H1 (cell line): ENCODE data around the gene MAFG. TPM values are rescaled to one million over a fixed set of nuclear protein-coding genes. Genes with fewer than 3 reads are reported as not detected.

Experiments used
- CTCF ChIA-PET: fragments of 300-600 bp; sonication (Branson Sonifier 250); formaldehyde crosslinking; loops from one replicate; lab custom pipeline; 2021; ENCODE audit not compliant: partially characterized antibody; lab: Charles Lee
- POLR2A ChIA-PET: fragments of 300-600 bp; sonication (Branson Sonifier 250); formaldehyde crosslinking; loops from one replicate; lab custom pipeline; 2021; ENCODE audit warnings: inconsistent platforms; ENCODE audit not compliant: partially characterized antibody; lab: Charles Lee
- DNase-seq, 2 experiments: peaks; one replicate each; pipeline versions ENCODE4 v3.0.0 to v3.0.0-alpha.2; 2010 to 2022; ENCODE audit warnings: low spot score in 2 of 2, low read depth in 1 of 2, mixed read lengths in 1 of 2
- FAIRE-seq: peaks from 2 replicates; lab custom pipeline; 2011; peaks lifted over from hg19 to GRCh38; lab: Jason Lieb, UNC
- H2AFZ ChIP-seq: 2 replicates; pipeline ENCODE4 v1.8.1; 2012; ENCODE audit warnings: low read length, inconsistent platforms
- H2AK5ac ChIP-seq: 2 replicates; pipeline ENCODE4 v1.6.1; 2013; ENCODE audit warnings: low read depth, low read length
- H2BK120ac ChIP-seq: replicated peaks from 2 replicates; pipeline ENCODE3; 2013; ENCODE audit warnings: low read depth, low read length, inconsistent platforms
- H2BK12ac ChIP-seq: 2 replicates; pipeline ENCODE4 v1.6.1; 2013; ENCODE audit warnings: low read depth, low read length
- H2BK15ac ChIP-seq: 2 replicates; pipeline ENCODE4 v1.6.1; 2013; ENCODE audit warnings: low read length
- H2BK20ac ChIP-seq: 2 replicates; pipeline ENCODE4 v1.6.1; 2013; ENCODE audit warnings: low read length
- H2BK5ac ChIP-seq: 2 replicates; pipeline ENCODE4 v1.6.1; 2013; ENCODE audit warnings: low read depth, low read length
- H3K14ac ChIP-seq: 2 replicates; pipeline ENCODE4 v1.6.1; 2013; ENCODE audit warnings: inconsistent platforms; ENCODE audit not compliant: insufficient read length
- H3K18ac ChIP-seq: 2 replicates; pipeline ENCODE4 v1.6.1; 2013; ENCODE audit warnings: low read length; ENCODE audit errors: extremely low read depth
- H3K23ac ChIP-seq: 2 replicates; pipeline ENCODE4 v1.6.1; 2013; ENCODE audit warnings: inconsistent platforms; ENCODE audit not compliant: insufficient read length
- H3K23me2 ChIP-seq: 2 replicates; pipeline ENCODE4 v1.6.1; 2013; ENCODE audit warnings: low read depth, low read length
- H3K27ac ChIP-seq: 2 replicates; pipeline ENCODE4 v1.6.1; 2011; ENCODE audit warnings: low read depth, low read length, inconsistent platforms
- H3K27me3 ChIP-seq, 4 experiments: replicated peaks in 1 of 4; 1 replicate in 1 of 4; 2 replicates in 3 of 4; pipeline versions ENCODE4 v1.6.1 to v1.8.1; 2011 to 2013; ENCODE audit warnings: low read length in 3 of 4, mild to moderate bottlenecking in 3 of 4, inconsistent platforms in 2 of 4, mixed read lengths in 2 of 4, moderate library complexity in 1 of 4; ENCODE audit not compliant: control insufficient read depth in 3 of 4, insufficient read depth in 3 of 4; ENCODE audit errors: extremely low read depth in 1 of 4
- H3K36me3 ChIP-seq, 4 experiments: 2 replicates each; pipeline versions ENCODE4 v1.6.1 to v1.8.1; 2011 to 2013; ENCODE audit warnings: mild to moderate bottlenecking in 4 of 4, low read length in 3 of 4, moderate library complexity in 2 of 4, control low read depth in 1 of 4, inconsistent platforms in 1 of 4; ENCODE audit not compliant: insufficient read depth in 4 of 4, control insufficient read depth in 2 of 4
- H3K4ac ChIP-seq: replicated peaks from 2 replicates; pipeline ENCODE3; 2013; ENCODE audit warnings: low read length, low read depth, mixed read lengths, inconsistent platforms; ENCODE audit not compliant: insufficient read length
- H3K4me1 ChIP-seq, 4 experiments: replicated peaks in 1 of 4; 1 replicate in 1 of 4; 2 replicates in 3 of 4; pipeline versions ENCODE4 v1.6.1 to v1.8.1; 2011 to 2013; ENCODE audit warnings: low read length in 3 of 4, inconsistent platforms in 2 of 4, mixed read lengths in 1 of 4; ENCODE audit not compliant: insufficient read depth in 4 of 4, control insufficient read depth in 3 of 4
- H3K4me2 ChIP-seq, 2 experiments: 2 replicates each; pipeline versions ENCODE4 v1.6.1 to v1.8.1; 2011 to 2013; ENCODE audit warnings: low read depth in 2 of 2, low read length in 2 of 2, control low read depth in 1 of 2, inconsistent platforms in 1 of 2, mild to moderate bottlenecking in 1 of 2; ENCODE audit not compliant: insufficient read depth in 1 of 2
- H3K4me3 ChIP-seq, 4 experiments: fragments of 200-600, 300-600 bp in 1 of 4; sonication (generic), shearing (Covaris generic), sonication (Bioruptor Twin) in 1 of 4; 2 replicates each; pipeline versions ENCODE4 v1.5.1 to v1.8.1; 2011 to 2016; ENCODE audit warnings: low read length in 4 of 4, low read depth in 3 of 4, control low read depth in 2 of 4, inconsistent platforms in 2 of 4, mild to moderate bottlenecking in 2 of 4, mixed read lengths in 1 of 4, moderate library complexity in 1 of 4; ENCODE audit not compliant: insufficient read depth in 2 of 4; ENCODE audit errors: extremely low read depth in 1 of 4
- H3K56ac ChIP-seq: replicated peaks from 2 replicates; pipeline ENCODE3; 2013; ENCODE audit warnings: low read depth, mild to moderate bottlenecking, mixed read lengths, low read length, inconsistent platforms; ENCODE audit not compliant: insufficient read length
- H3K79me1 ChIP-seq: 2 replicates; pipeline ENCODE4 v1.6.1; 2013; ENCODE audit warnings: low read depth, low read length, control low read depth
- H3K79me2 ChIP-seq, 2 experiments: 2 replicates each; pipeline versions ENCODE4 v1.6.1 to v1.8.1; 2012 to 2013; ENCODE audit warnings: low read length in 2 of 2, mild to moderate bottlenecking in 2 of 2, inconsistent platforms in 1 of 2; ENCODE audit not compliant: insufficient read depth in 2 of 2, control insufficient read depth in 1 of 2
- H3K9ac ChIP-seq, 4 experiments: replicated peaks in 1 of 4; 1 replicate in 1 of 4; 2 replicates in 3 of 4; pipeline versions ENCODE4 v1.6.1 to v1.8.1; 2011 to 2013; ENCODE audit warnings: low read depth in 3 of 4, low read length in 3 of 4, control low read depth in 2 of 4, mild to moderate bottlenecking in 2 of 4, moderate library complexity in 2 of 4, inconsistent platforms in 1 of 4; ENCODE audit errors: extremely low read depth in 1 of 4
- H3K9me3 ChIP-seq, 2 experiments: 2 replicates each; pipeline versions ENCODE4 v1.6.1 to v1.8.1; 2012 to 2013; ENCODE audit warnings: mild to moderate bottlenecking in 2 of 2, moderate library complexity in 2 of 2, control low read depth in 1 of 2, inconsistent platforms in 1 of 2, low read depth in 1 of 2, low read length in 1 of 2, mixed read lengths in 1 of 2; ENCODE audit not compliant: insufficient read depth in 2 of 2
- H4K20me1 ChIP-seq, 2 experiments: replicated peaks in 1 of 2; 2 replicates each; pipeline versions ENCODE3 to v1.8.1; 2011 to 2013; ENCODE audit warnings: inconsistent platforms in 2 of 2, low read length in 2 of 2, mild to moderate bottlenecking in 1 of 2; ENCODE audit not compliant: insufficient read depth in 2 of 2, control insufficient read depth in 1 of 2
- H4K5ac ChIP-seq: 2 replicates; pipeline ENCODE4 v1.6.1; 2013; ENCODE audit warnings: low read length, low read depth, mixed read lengths, inconsistent platforms; ENCODE audit not compliant: insufficient read length
- H4K8ac ChIP-seq: 2 replicates; pipeline ENCODE4 v1.8.0; 2013; ENCODE audit warnings: mild to moderate bottlenecking, moderate library complexity, low read length, inconsistent platforms; ENCODE audit not compliant: insufficient read depth; ENCODE audit errors: extremely low read depth
- H4K91ac ChIP-seq: replicated peaks from 2 replicates; pipeline ENCODE3; 2013; ENCODE audit warnings: low read length, mixed read lengths, inconsistent platforms; ENCODE audit not compliant: insufficient read length
- EZH2 ChIP-seq: fragments of 200-600 bp; sonication (generic); IDR thresholded peaks from 2 replicates; pipeline ENCODE4 v1.7.1; 2012; ENCODE audit warnings: low read depth, mild to moderate bottlenecking, moderate library complexity, low read length, inconsistent platforms; ENCODE audit not compliant: severe bottlenecking
- WGBS, 2 experiments: shearing (Covaris generic) in 1 of 2; methylation state at CpG; one replicate each; pipeline versions ENCODE4 v1.1.6 to v1.1.7; 2013 to 2015; ENCODE audit warnings: low lambda C conversion rate in 2 of 2, mixed read lengths in 2 of 2, inconsistent platforms in 1 of 2, low coverage in 1 of 2, missing lambda C conversion rate in 1 of 2; ENCODE audit not compliant: insufficient replicate concordance in 2 of 2, insufficient coverage in 1 of 2, insufficient read length in 1 of 2; ENCODE audit errors: extremely low coverage in 1 of 2, missing lambda C conversion rate in 1 of 2; 5-methylcytosine and 5-hydroxymethylcytosine counted together
- polyA plus RNA-seq, 7 experiments: library from polyadenylated mRNA; depleted of rRNA in 3 of 7; stranded (reverse) in 5 of 7; unstranded in 2 of 7; fragments of >200 nt in 5 of 7; fragments of 200-250 nt in 2 of 7; gene quantifications; 1 replicate in 5 of 7; 2 replicates in 1 of 7; 4 replicates in 1 of 7; pipeline versions ENCODE4 v1.2.1 to v1.2.3, GENCODE V29; 2011 to 2013; ENCODE audit warnings: missing spikeins in 2 of 7, mixed read lengths in 2 of 7
- total RNA-seq: library from RNA; stranded (reverse); fragmentation: NEBNext Ultra II Directional; extraction: Animal tissue kit (Norgen Biotek cat#: 25700); gene quantifications from 2 replicates; pipeline ENCODE4 v1.2.1, GENCODE V29; 2021

MAFG gene
- total and polyA plus RNA-seq, 2 of the 8 experiments (the other 6 are each of a cell fraction or from before 2014, with no cell fraction given), result 25.5 to 26.9 TPM

GRCh38 chr17:81976332-81977210, 49.0 kb upstream of the MAFG start:
- H2BK15ac ChIP-seq, result peak overlapping the region; percentile 33; the same call in 1 of the 2 replicates
- ChIA-PET CTCF (interaction anchor here (0.6 to 4.2 kb wide), 6 partner anchors 9 to 348 kb away, joined by 3 to 22 read pairs (median 4); partner anchors contain the start of gene NOTUM), POLR2A (interaction anchor here (0.9 to 5.8 kb wide), 18 partner anchors 10 to 89 kb away, joined by 3 to 40 read pairs (median 4); partner anchors contain the start of genes CENPX, DUS1L, LRRC45 and MAFG)
- H3K23me2 ChIP-seq, result peaks cover 9% of the 10 kb centered on the region; the same call in 1 of the 2 replicates
- FAIRE-seq (no peak), DNase-seq (peak in 1 of 2 experiments; percentile 62)
- no peak overlapping the region; the same call in 1 of the 2 replicates for H2BK5ac ChIP-seq
- H4K91ac ChIP-seq, result peak overlapping the region; percentile 2
- H3K56ac ChIP-seq, result peak overlapping the region; percentile 1
- peaks cover 3 to 4% of the 10 kb centered on the region in 2 experiments; a peak in 1 of 4 replicates for H3K9me3 ChIP-seq
- H3K27ac ChIP-seq, result 0 out of 2 replicates have a peak overlapping the region, but pooled peaks have one; percentile 5
- H3K4me1 ChIP-seq, result peaks cover 0 to 7% (median 6%) of the 10 kb centered on the region in 4 experiments; a peak in 5 of 7 replicates
- peak overlapping the region; percentile 44; the same call in 1 of the 2 replicates for H2BK12ac ChIP-seq
- H4K20me1 ChIP-seq, result no peaks in the 10 kb centered on the region
- H2AFZ ChIP-seq, result no peak overlapping the region
- peaks cover 3% of the 10 kb centered on the region; the same call in 1 of the 2 replicates for H3K79me1 ChIP-seq
- WGBS, 2 experiments, result 32% methylated on average over 30 of the region's 30 CpGs; no CpG with 5 or more reads in 1 of the 2 experiments
- no peak overlapping the region for H2BK20ac ChIP-seq
- no peak overlapping the region for H4K5ac ChIP-seq
- peaks cover 0 to 19% (median 12%) of the 10 kb centered on the region in 4 experiments; a peak in 5 of 7 replicates for H3K27me3 ChIP-seq
- H3K4me3 ChIP-seq, result peak overlapping the region; percentile 42 to 88 (median 82)
- H2BK120ac ChIP-seq, result no peak overlapping the region
- peaks cover 0 to 6% (median 0%) of the 10 kb centered on the region in 4 experiments; a peak in 2 of 8 replicates for H3K36me3 ChIP-seq
- peak overlapping the region; percentile 91 for H3K4ac ChIP-seq
- H3K18ac ChIP-seq, result peak overlapping the region; percentile 92
- H3K9ac ChIP-seq, result peak overlapping the region in 3 of 4 experiments; percentile 39 to 64 (median 54); a peak in 5 of 7 replicates
- H4K8ac ChIP-seq, result peak overlapping the region; percentile 47; the same call in 1 of the 2 replicates
- H2AK5ac ChIP-seq, result peak overlapping the region; percentile 24; the same call in 1 of the 2 replicates
- peak overlapping the region; percentile 92 for H3K14ac ChIP-seq
- 0 out of 4 replicates have a peak, but pooled peaks cover 0 to 4% of the 10 kb centered on the region in 2 experiments for H3K79me2 ChIP-seq
- peak overlapping the region; percentile 81 to 84 for H3K4me2 ChIP-seq
- H3K23ac ChIP-seq, result peak overlapping the region; percentile 39
- no peak for TF ChIP-seq EZH2
